ENCODE measurements around the gene TEX44.
A peak's percentile ranks its signal among the peaks of the same experiment; 100 is the strongest.

The TEX44 gene

DNA sequence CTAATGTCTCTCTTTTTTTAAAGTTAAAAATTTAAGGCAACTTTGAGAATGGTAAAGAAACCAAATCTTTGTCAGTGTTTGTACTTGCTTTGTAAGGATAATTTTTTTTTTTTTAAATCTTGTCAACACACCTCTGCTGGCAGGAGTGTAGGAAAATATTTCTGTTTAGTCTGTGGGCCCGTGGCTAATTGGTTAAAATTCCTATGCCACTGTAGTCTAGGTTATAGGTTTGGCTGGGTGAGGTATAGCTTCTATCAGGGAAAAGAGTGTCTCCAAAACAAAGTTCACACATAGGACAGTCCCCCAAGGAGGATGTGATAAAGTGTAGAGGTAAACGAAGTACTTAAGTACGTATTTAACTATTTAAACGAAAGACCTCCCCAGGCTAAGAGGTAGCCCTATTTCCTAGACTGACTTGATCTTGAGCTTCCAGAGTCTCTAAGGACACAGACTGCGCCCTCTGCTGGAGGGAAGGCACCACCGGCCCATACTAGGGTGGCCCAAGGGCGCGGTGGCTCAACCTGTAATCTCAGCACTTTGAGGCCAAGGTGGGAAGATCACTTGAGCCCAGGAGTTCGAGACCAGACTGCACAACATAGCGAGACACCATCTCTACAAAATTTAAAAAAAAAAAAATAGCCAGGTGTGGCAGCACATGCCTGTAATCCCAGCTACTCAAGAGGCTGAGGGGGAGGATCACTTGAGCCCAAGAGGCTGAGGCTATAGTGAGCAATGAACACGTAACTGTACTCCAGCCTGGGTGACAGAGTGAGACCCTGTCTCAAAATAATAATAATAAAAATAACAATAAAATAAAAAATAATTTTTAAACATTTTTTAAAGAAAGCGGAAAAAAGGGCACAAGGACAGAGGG, 8.9 kb downstream of the TEX44 start:
- Histone ChIP-seq H3K9me3 (ENCODE audit: low read length) (no peaks in the 10 kb centered on the region), H3F3A (ENCODE audit: insufficient read depth, low read length) (no peaks in the 10 kb centered on the region), H4K20me1 (ENCODE audit: insufficient read depth, low read length) (no peaks in the 10 kb centered on the region), H3K4me2 (ENCODE audit: low read length) (no peak overlapping the region), H3K9ac (ENCODE audit: low read length) (no peak overlapping the region), H3K4me1 (ENCODE audit: insufficient read depth, low read length, severe bottlenecking) (peaks cover 20% of the 10 kb centered on the region), H2AFZ (ENCODE audit: low read length) (no peak overlapping the region), H3K9me2 (ENCODE audit: low read depth, low read length) (no peaks in the 10 kb centered on the region), H3K36me3 (ENCODE audit: insufficient read depth, low read length) (no peaks in the 10 kb centered on the region), H3K27ac (ENCODE audit: low read depth, low read length, poor library complexity, severe bottlenecking) (no peak overlapping the region), H3K4me3 (ENCODE audit: low read depth, low read length, poor library complexity, severe bottlenecking) (no peak overlapping the region), H3K79me2 (ENCODE audit: insufficient read depth, low read length) (no peaks in the 10 kb centered on the region), H3K27me3 (ENCODE audit: insufficient read depth, low read length) (no peaks in the 10 kb centered on the region)
- TF ChIP-seq EZH2 (IDR thresholded peaks at IDR 0.05; ENCODE audit: borderline replicate concordance, low read length): no peak
- TF ChIP-seq, protein P1, sequence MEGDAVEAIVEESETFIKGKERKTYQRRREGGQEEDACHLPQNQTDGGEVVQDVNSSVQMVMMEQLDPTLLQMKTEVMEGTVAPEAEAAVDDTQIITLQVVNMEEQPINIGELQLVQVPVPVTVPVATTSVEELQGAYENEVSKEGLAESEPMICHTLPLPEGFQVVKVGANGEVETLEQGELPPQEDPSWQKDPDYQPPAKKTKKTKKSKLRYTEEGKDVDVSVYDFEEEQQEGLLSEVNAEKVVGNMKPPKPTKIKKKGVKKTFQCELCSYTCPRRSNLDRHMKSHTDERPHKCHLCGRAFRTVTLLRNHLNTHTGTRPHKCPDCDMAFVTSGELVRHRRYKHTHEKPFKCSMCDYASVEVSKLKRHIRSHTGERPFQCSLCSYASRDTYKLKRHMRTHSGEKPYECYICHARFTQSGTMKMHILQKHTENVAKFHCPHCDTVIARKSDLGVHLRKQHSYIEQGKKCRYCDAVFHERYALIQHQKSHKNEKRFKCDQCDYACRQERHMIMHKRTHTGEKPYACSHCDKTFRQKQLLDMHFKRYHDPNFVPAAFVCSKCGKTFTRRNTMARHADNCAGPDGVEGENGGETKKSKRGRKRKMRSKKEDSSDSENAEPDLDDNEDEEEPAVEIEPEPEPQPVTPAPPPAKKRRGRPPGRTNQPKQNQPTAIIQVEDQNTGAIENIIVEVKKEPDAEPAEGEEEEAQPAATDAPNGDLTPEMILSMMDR (IDR thresholded peaks at IDR 0.05; ENCODE audit: low read length): peak; percentile 86

DNA sequence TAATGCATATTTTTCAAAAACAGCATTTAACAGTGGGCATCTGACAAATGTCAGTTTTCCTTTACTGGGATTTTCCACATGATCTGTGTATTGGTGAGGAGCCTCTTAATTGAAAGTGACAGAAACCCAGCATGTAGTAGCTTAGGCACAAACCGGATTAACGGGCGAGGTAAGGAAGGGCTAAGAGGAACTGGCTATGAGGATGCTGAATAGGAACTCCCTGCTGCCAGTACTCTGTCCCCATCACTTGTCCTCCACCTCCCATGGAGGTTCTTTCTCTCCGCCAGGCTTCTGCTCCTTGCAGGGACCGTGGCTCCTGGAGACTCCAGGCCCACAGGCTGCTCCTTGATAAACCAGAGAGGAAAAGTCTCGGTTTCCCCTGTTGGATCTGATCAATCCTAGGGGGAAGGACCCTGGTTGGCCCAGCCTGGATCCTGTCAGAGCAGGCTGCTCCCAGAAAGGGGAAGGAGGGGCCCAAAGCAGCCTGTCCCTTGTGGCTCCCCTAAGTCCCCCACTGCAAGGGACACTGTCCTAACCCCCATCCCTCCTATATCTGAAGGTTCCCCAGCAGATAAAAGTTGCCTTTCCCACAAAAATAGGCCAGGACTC, 10.3 kb downstream of the TEX44 start:
- no peaks in the 10 kb centered on the region for H4K20me1 ChIP-seq (ENCODE audit: insufficient read depth, low read length)
- no peaks in the 10 kb centered on the region for H3K9me3 ChIP-seq (ENCODE audit: low read length)
- H3K27ac ChIP-seq (ENCODE audit: low read depth, low read length, poor library complexity, severe bottlenecking): no peak overlapping the region
- H3K9ac ChIP-seq (ENCODE audit: low read length): no peak overlapping the region
- no peaks in the 10 kb centered on the region for H3K9me2 ChIP-seq (ENCODE audit: low read depth, low read length)
- H3K79me2 ChIP-seq (ENCODE audit: insufficient read depth, low read length): no peaks in the 10 kb centered on the region
- no peak overlapping the region for H3K4me2 ChIP-seq (ENCODE audit: low read length)
- H3K27me3 ChIP-seq (ENCODE audit: insufficient read depth, low read length): no peaks in the 10 kb centered on the region
- no peak overlapping the region for H3K4me3 ChIP-seq (ENCODE audit: low read depth, low read length, poor library complexity, severe bottlenecking)
- H3F3A ChIP-seq (ENCODE audit: insufficient read depth, low read length): no peaks in the 10 kb centered on the region
- TF ChIP-seq, protein P1 (IDR thresholded peaks at IDR 0.05; ENCODE audit: low read length): no peak
- TF ChIP-seq EZH2 (IDR thresholded peaks at IDR 0.05; ENCODE audit: borderline replicate concordance, low read length): no peak
- no peaks in the 10 kb centered on the region for H3K36me3 ChIP-seq (ENCODE audit: insufficient read depth, low read length)
- H2AFZ ChIP-seq (ENCODE audit: low read length): no peak overlapping the region
- H3K4me1 ChIP-seq (ENCODE audit: insufficient read depth, low read length, severe bottlenecking): peaks cover 20% of the 10 kb centered on the region

DNA sequence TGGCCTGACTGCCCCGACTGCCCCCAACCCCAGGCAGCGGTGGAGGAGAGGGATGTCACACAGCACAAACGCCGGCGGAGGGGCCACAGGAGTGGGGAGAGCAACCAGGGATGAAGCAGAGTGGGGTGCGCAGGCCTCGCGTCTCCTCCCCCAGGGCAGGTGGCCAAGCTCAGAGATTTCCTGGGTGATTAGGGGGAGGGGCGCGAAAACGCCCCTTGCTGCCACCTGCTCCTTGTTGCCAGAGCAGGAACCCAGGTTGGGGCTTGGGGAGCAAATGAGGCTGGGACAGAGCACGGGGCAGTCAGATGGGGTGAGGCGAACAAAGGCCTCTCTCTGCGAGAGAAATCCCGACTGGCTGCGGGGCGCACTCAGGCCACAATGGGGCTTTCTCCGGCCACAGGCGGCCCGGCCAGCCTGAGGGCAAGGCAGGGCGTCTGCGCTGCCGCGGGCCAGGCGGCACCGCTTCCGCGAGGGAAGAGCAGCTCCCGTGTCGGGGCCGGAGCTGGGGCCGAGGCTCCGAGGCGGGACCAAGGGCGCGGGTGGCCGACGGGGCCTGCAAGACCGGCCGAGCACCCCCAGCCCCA, 11.5 kb downstream of the TEX44 start:
- no peaks in the 10 kb centered on the region for H3K9me3 ChIP-seq (ENCODE audit: low read length)
- peak overlapping the region; percentile 62 for H3K4me2 ChIP-seq (ENCODE audit: low read length)
- H3K9ac ChIP-seq (ENCODE audit: low read length): peak overlapping the region; percentile 37; the same call in 1 of the 2 replicates
- H3K79me2 ChIP-seq (ENCODE audit: insufficient read depth, low read length): no peaks in the 10 kb centered on the region
- H3K36me3 ChIP-seq (ENCODE audit: insufficient read depth, low read length): no peaks in the 10 kb centered on the region
- H3F3A ChIP-seq (ENCODE audit: insufficient read depth, low read length): no peaks in the 10 kb centered on the region
- no peaks in the 10 kb centered on the region for H3K9me2 ChIP-seq (ENCODE audit: low read depth, low read length)
- peaks cover 20% of the 10 kb centered on the region for H3K4me1 ChIP-seq (ENCODE audit: insufficient read depth, low read length, severe bottlenecking)
- H3K4me3 ChIP-seq (ENCODE audit: low read depth, low read length, poor library complexity, severe bottlenecking): peak overlapping the region; percentile 44
- no peaks in the 10 kb centered on the region for H4K20me1 ChIP-seq (ENCODE audit: insufficient read depth, low read length)
- no peak overlapping the region for H2AFZ ChIP-seq (ENCODE audit: low read length)
- TF ChIP-seq, protein P1 (IDR thresholded peaks at IDR 0.05; ENCODE audit: low read length): no peak
- TF ChIP-seq EZH2 (IDR thresholded peaks at IDR 0.05; ENCODE audit: borderline replicate concordance, low read length): no peak
- H3K27ac ChIP-seq (ENCODE audit: low read depth, low read length, poor library complexity, severe bottlenecking): no peak overlapping the region
- H3K27me3 ChIP-seq (ENCODE audit: insufficient read depth, low read length): no peaks in the 10 kb centered on the region
